Stimulated activated CD4-positive, alpha-beta T cell treated with anti-CD3 and anti-CD28 coated beads, Interleukin-1b, Interleukin-23, amount 100 ng/mL, for 4 hours (primary cell): ENCODE data around the gene S100A7.

ENCODE experiments used
- DNase-seq, 2 donors: peaks; one replicate each; pipeline ENCODE4 v3.0.0-alpha.2; 2020; ENCODE audit warnings: low read depth in 2 of 2

Gene S100A7

GRCh38 chr1:153460551-153460950 is at the start of gene S100A7:
S100A7 (minus strand) TSS chr1:153460651; CDS start chr1:153459013, 1,638 bp downstream.
- DNase-seq, result no peak

GRCh38 chr1:153509729-153510354 is 49.4 kb upstream of the S100A7 start:
- peak; percentile 56 to 61 for DNase-seq

- no peak for DNase-seq
Observed at GRCh38 chr1:153509036-153509435, 48.6 kb upstream of the S100A7 start.

- DNase-seq, result no peak
Observed at GRCh38 chr1:153507926-153508583, 47.6 kb upstream of the S100A7 start.

- DNase-seq, result no peak
Observed at GRCh38 chr1:153506831-153507413, 46.5 kb upstream of the S100A7 start.

- no peak for DNase-seq
Observed at GRCh38 chr1:153506386-153506785, 45.9 kb upstream of the S100A7 start.

- DNase-seq, result no peak
Observed at GRCh38 chr1:153505576-153505975, 45.1 kb upstream of the S100A7 start.

- no peak for DNase-seq
Observed at GRCh38 chr1:153503766-153504165, 43.3 kb upstream of the S100A7 start.

GRCh38 chr1:153498746-153499145 is 38.3 kb upstream of the S100A7 start:
- no peak for DNase-seq

GRCh38 chr1:153495536-153495935 is 35.1 kb upstream of the S100A7 start:
- no peak for DNase-seq

GRCh38 chr1:153494976-153495535 is 34.6 kb upstream of the S100A7 start:
- DNase-seq, result peak; percentile 65 to 78

GRCh38 chr1:153493343-153493960 is 33.0 kb upstream of the S100A7 start:
- DNase-seq, result no peak

- no peak for DNase-seq
Observed at GRCh38 chr1:153490272-153491051, 30.0 kb upstream of the S100A7 start.

GRCh38 chr1:153488731-153489130 is 28.3 kb upstream of the S100A7 start:
- no peak for DNase-seq

GRCh38 chr1:153487707-153488106 is 27.3 kb upstream of the S100A7 start:
- no peak for DNase-seq

GRCh38 chr1:153485863-153486262 is 25.4 kb upstream of the S100A7 start:
- no peak for DNase-seq

GRCh38 chr1:153483776-153484175 is 23.3 kb upstream of the S100A7 start:
- no peak for DNase-seq

- no peak for DNase-seq
Observed at GRCh38 chr1:153481124-153481523, 20.7 kb upstream of the S100A7 start.

- DNase-seq, result no peak
Observed at GRCh38 chr1:153478692-153479618, 18.5 kb upstream of the S100A7 start.

GRCh38 chr1:153478047-153478691 is 17.7 kb upstream of the S100A7 start:
- DNase-seq, result no peak
